Stimulated activated CD4-positive, alpha-beta T cell treated with anti-CD3 and anti-CD28 coated beads, TNF-alpha, amount 100 ng/mL, for 4 hours (primary cell): ENCODE data around the gene UQCRH.
"Not testable (repeated sequence)": the region's sequence is repeated elsewhere in the genome, so short reads cannot be mapped to it uniquely, and the experiment has no call there.

ENCODE experiments used
- DNase-seq, 3 experiments: peaks; one replicate each; pipeline ENCODE4 v3.0.0-alpha.2; 2020; ENCODE audit warnings: low read depth in 3 of 3

The UQCRH gene

GRCh38 chr1:46333300-46334029 lies 30.0 kb downstream of the UQCRH start:
- no peak for DNase-seq

- no peak for DNase-seq
These were observed 30.5 kb downstream of the UQCRH start for GRCh38 chr1:46334030-46334384.

- DNase-seq = no peak
These were observed 31.6 kb downstream of the UQCRH start for GRCh38 chr1:46335081-46335480.

GRCh38 chr1:46337409-46337808 lies 33.9 kb downstream of the UQCRH start:
- not testable (repeated sequence) for DNase-seq

GRCh38 chr1:46340404-46341221 lies 37.1 kb downstream of the UQCRH start, which contains the start of gene NSUN4:
TSS of gene NSUN4 (plus strand) at chr1:46340807. CDS start at chr1:46340827, 20 bp downstream.
- DNase-seq = peak; percentile 66 to 74 (median 74)

GRCh38 chr1:46341222-46342083 lies 38.0 kb downstream of the UQCRH start:
- no peak for DNase-seq

GRCh38 chr1:46342084-46342656 lies 38.7 kb downstream of the UQCRH start:
- no peak for DNase-seq

- no peak for DNase-seq
These were observed 39.3 kb downstream of the UQCRH start for GRCh38 chr1:46342677-46343350.

GRCh38 chr1:46343351-46343695 lies 39.8 kb downstream of the UQCRH start:
- no peak for DNase-seq

- DNase-seq = no peak
These were observed 40.2 kb downstream of the UQCRH start for GRCh38 chr1:46343705-46344104.

GRCh38 chr1:46344481-46344880 lies 41.0 kb downstream of the UQCRH start:
- no peak for DNase-seq

- no peak for DNase-seq
These were observed 41.8 kb downstream of the UQCRH start for GRCh38 chr1:46345281-46345680.

GRCh38 chr1:46352363-46352762 lies 48.9 kb downstream of the UQCRH start:
- no peak for DNase-seq

- DNase-seq = not testable (repeated sequence)
These were observed 52.4 kb downstream of the UQCRH start for GRCh38 chr1:46355920-46356319.

- no peak for DNase-seq
These were observed 58.7 kb downstream of the UQCRH start for GRCh38 chr1:46362158-46362557.

GRCh38 chr1:46363121-46363520 lies 59.6 kb downstream of the UQCRH start:
- no peak for DNase-seq

- DNase-seq = no peak
These were observed 61.1 kb downstream of the UQCRH start for GRCh38 chr1:46364612-46365011.

- DNase-seq = not testable (repeated sequence)
These were observed 62.3 kb downstream of the UQCRH start for GRCh38 chr1:46365796-46366195.
